ENCODE measurements around the gene LHFPL6. TPM values are rescaled to one million over a fixed set of nuclear protein-coding genes. Genes with fewer than 3 reads are reported as not detected.

Gene LHFPL6
- total RNA-seq, 2 donors from 2014 or later, result 99.0 to 115 TPM

GRCh38 chr13:39550931-39551330 lies 52.1 kb downstream of the LHFPL6 start:
- DNase-seq (ENCODE audit: low spot score) (no peak), ATAC-seq (ENCODE audit: insufficient number of reproducible peaks, low FRiP score, low read depth) (no peak)
- H3K4me3 ChIP-seq, result no peak overlapping the region
- H3K4me1 ChIP-seq (ENCODE audit: control insufficient read depth in 1 of 2, low read depth in 2 of 2), result peaks cover 4 to 25% of the 10 kb centered on the region in 2 donors
- no peaks in the 10 kb centered on the region for H3K9me3 ChIP-seq
- H3K36me3 ChIP-seq, result no peaks in the 10 kb centered on the region
- TF ChIP-seq, protein P1, sequence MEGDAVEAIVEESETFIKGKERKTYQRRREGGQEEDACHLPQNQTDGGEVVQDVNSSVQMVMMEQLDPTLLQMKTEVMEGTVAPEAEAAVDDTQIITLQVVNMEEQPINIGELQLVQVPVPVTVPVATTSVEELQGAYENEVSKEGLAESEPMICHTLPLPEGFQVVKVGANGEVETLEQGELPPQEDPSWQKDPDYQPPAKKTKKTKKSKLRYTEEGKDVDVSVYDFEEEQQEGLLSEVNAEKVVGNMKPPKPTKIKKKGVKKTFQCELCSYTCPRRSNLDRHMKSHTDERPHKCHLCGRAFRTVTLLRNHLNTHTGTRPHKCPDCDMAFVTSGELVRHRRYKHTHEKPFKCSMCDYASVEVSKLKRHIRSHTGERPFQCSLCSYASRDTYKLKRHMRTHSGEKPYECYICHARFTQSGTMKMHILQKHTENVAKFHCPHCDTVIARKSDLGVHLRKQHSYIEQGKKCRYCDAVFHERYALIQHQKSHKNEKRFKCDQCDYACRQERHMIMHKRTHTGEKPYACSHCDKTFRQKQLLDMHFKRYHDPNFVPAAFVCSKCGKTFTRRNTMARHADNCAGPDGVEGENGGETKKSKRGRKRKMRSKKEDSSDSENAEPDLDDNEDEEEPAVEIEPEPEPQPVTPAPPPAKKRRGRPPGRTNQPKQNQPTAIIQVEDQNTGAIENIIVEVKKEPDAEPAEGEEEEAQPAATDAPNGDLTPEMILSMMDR (IDR thresholded peaks at IDR 0.05), result no peak
- no peaks in the 10 kb centered on the region for H3K27me3 ChIP-seq (replicated peaks; ENCODE audit: insufficient read depth)
- H3K27ac ChIP-seq, result no peak overlapping the region

GRCh38 chr13:39547108-39547507 lies 55.9 kb downstream of the LHFPL6 start:
- H3K4me3 ChIP-seq, result no peak overlapping the region
- no peaks in the 10 kb centered on the region for H3K9me3 ChIP-seq
- DNase-seq (ENCODE audit: low spot score) (no peak), ATAC-seq (ENCODE audit: insufficient number of reproducible peaks, low FRiP score, low read depth) (no peak)
- no peaks in the 10 kb centered on the region for H3K36me3 ChIP-seq
- H3K27me3 ChIP-seq (replicated peaks; ENCODE audit: insufficient read depth), result no peaks in the 10 kb centered on the region
- H3K27ac ChIP-seq, result no peak overlapping the region
- TF ChIP-seq, protein P1 (IDR thresholded peaks at IDR 0.05), result no peak
- H3K4me1 ChIP-seq (ENCODE audit: control insufficient read depth in 1 of 2, low read depth in 2 of 2), result peaks cover 4 to 20% of the 10 kb centered on the region in 2 donors

DNA sequence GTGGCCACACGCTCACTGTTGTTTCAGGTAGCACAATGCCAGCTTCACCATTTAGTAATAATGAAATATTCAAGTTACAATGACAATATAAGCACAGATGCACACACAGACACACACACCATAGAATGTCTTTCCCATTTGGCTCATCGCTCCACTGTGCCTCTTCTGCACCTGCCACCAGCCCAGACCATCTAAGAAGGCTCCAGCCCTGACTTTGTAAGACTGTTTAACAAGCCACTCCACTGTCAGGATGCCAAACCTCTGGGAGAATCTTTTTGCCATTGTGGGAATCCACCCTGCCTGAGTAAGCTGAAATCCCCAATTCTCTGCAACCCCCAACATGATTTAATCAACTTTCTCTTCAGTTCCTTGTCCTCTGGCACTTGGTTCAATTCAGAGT lies 60.6 kb downstream of the LHFPL6 start:
- TF ChIP-seq, protein P1 (IDR thresholded peaks at IDR 0.05), result no peak
- H3K27ac ChIP-seq, result no peak overlapping the region
- no peaks in the 10 kb centered on the region for H3K36me3 ChIP-seq
- H3K9me3 ChIP-seq, result no peaks in the 10 kb centered on the region
- H3K27me3 ChIP-seq (replicated peaks; ENCODE audit: insufficient read depth), result no peaks in the 10 kb centered on the region
- H3K4me1 ChIP-seq (ENCODE audit: control insufficient read depth in 1 of 2, low read depth in 2 of 2), result peaks cover 6 to 20% of the 10 kb centered on the region in 2 donors
- DNase-seq (ENCODE audit: low spot score) (no peak), ATAC-seq (ENCODE audit: insufficient number of reproducible peaks, low FRiP score, low read depth) (no peak)
- no peak overlapping the region for H3K4me3 ChIP-seq

GRCh38 chr13:39540929-39541605 lies 61.9 kb downstream of the LHFPL6 start:
- ATAC-seq (ENCODE audit: insufficient number of reproducible peaks, low FRiP score, low read depth), result no peak
- no peak for DNase-seq (ENCODE audit: low spot score)
- Histone ChIP-seq H3K9me3 (no peaks in the 10 kb centered on the region), H3K4me3 (no peak overlapping the region), H3K4me1 (ENCODE audit: control insufficient read depth in 1 of 2, low read depth in 2 of 2) (peaks cover 11 to 32% of the 10 kb centered on the region in 2 donors), H3K27me3 (replicated peaks; ENCODE audit: insufficient read depth) (no peaks in the 10 kb centered on the region), H3K27ac (no peak overlapping the region), H3K36me3 (no peaks in the 10 kb centered on the region)
- TF ChIP-seq, protein P1 (IDR thresholded peaks at IDR 0.05), result no peak

DNA sequence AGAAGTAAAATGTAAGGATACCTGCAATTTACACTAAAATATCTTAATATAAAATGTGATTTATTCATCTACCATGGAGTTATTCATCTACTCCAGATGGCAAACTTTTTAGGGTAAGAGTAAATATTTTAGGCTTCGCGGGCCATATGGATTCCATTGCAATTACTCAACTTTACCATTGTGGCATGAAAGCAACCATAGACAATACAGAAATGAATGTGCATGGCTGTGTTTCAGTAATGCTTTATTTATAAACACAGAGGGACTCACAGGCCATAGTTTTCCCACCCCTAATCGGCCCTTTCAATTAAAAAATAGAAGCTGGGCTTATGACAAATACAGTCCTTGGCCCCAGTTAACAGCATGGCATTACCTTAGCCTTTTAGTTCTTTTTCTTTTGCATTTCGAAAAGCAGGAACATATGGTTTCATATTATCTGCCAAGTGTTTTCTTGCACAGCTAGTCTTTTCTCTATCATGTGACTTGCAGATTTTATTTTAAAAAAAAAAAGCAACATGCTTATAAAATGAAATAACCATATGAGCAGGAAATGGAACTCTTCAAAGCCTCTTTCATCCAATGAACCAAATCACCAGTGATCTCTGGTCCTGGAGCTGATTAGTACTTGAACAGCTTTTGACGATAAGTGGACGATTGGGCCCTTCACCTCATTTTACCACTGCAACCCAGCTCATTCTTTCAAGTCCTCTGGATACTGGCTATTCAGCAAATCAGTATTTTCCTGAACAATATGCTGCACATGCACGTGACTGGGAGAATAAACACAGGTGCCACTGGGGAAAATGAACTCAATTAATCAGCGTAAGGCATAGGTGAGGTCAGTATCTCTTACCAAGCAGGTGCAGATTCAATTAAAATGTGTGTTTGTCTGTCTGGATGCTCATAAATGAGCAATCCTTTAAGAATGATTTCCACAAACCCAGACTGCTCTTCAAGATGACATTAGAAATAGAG lies 63.9 kb downstream of the LHFPL6 start:
- no peak for DNase-seq (ENCODE audit: low spot score)
- Histone ChIP-seq H3K4me3 (no peak overlapping the region), H3K36me3 (no peaks in the 10 kb centered on the region), H3K27ac (no peak overlapping the region), H3K27me3 (replicated peaks; ENCODE audit: insufficient read depth) (no peaks in the 10 kb centered on the region), H3K9me3 (no peaks in the 10 kb centered on the region), H3K4me1 (ENCODE audit: control insufficient read depth in 1 of 2, low read depth in 2 of 2) (peaks cover 11 to 36% of the 10 kb centered on the region in 2 donors)
- ATAC-seq (ENCODE audit: insufficient number of reproducible peaks, low FRiP score, low read depth), result no peak
- TF ChIP-seq, protein P1 (IDR thresholded peaks at IDR 0.05), result no peak
